Measurements from ENCODE around the gene STPG2. TPM values are rescaled to one million over a fixed set of nuclear protein-coding genes. Genes with fewer than 3 reads are reported as not detected.

STPG2 gene
- total RNA-seq, 2 donors from 2014 or later, result 0.37 to 0.71 TPM

GRCh38 chr4:98000940-98001339 lies 142.3 kb downstream of the STPG2 start:
- no peaks in the 10 kb centered on the region for H3K36me3 ChIP-seq
- TF ChIP-seq, protein P1, sequence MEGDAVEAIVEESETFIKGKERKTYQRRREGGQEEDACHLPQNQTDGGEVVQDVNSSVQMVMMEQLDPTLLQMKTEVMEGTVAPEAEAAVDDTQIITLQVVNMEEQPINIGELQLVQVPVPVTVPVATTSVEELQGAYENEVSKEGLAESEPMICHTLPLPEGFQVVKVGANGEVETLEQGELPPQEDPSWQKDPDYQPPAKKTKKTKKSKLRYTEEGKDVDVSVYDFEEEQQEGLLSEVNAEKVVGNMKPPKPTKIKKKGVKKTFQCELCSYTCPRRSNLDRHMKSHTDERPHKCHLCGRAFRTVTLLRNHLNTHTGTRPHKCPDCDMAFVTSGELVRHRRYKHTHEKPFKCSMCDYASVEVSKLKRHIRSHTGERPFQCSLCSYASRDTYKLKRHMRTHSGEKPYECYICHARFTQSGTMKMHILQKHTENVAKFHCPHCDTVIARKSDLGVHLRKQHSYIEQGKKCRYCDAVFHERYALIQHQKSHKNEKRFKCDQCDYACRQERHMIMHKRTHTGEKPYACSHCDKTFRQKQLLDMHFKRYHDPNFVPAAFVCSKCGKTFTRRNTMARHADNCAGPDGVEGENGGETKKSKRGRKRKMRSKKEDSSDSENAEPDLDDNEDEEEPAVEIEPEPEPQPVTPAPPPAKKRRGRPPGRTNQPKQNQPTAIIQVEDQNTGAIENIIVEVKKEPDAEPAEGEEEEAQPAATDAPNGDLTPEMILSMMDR (IDR thresholded peaks at IDR 0.05), result no peak
- no peaks in the 10 kb centered on the region for H3K27me3 ChIP-seq
- H3K9me3 ChIP-seq, result no peaks in the 10 kb centered on the region
- H3K27ac ChIP-seq, result no peak overlapping the region
- no peaks in the 10 kb centered on the region for H3K4me1 ChIP-seq
- no peak for DNase-seq (ENCODE audit: low spot score)
- no peak overlapping the region for H3K4me3 ChIP-seq

GRCh38 chr4:97998203-97998602 lies 145.1 kb downstream of the STPG2 start:
- Histone ChIP-seq H3K9me3 (peaks cover 0 to under 1% of the 10 kb centered on the region in 2 donors), H3K27ac (no peak overlapping the region), H3K36me3 (no peaks in the 10 kb centered on the region), H3K27me3 (no peaks in the 10 kb centered on the region), H3K4me1 (no peaks in the 10 kb centered on the region), H3K4me3 (no peak overlapping the region)
- no peak for DNase-seq (ENCODE audit: low spot score)
- TF ChIP-seq, protein P1 (IDR thresholded peaks at IDR 0.05), result no peak

DNA sequence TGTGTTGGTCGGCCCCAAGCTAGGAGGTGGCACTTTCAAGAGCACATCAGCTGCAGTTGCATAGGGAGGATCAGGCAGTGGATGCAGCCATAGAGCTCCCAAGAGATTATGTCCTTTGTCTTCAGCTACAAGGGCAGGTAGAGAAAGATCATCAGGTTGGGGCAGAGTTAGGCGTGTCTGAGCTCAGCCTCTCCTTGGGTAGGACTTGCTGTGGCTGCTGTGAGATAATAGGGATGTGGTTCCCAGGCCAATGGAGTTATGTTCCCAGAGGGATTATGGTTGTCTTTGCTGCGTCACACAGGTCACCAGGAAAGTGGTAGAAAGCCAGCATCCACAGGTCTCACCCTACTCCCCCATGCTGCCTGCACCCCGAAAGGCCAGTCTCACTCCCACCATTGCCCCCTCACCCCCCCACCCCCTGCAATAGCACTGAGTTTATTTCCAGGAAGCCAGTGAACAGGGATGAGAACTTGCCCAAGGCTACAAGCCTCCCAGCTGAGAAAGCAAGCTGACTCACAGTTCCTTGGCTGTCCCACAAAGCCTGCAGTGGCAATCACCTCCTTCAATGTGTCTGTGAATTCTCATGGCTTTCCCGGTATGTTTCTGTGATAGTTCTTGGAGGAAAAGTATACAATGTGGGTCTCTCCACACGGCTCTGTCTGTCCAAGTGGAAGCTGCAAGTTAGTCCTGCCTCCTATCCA lies 148.4 kb downstream of the STPG2 start:
- Histone ChIP-seq H3K4me3 (no peak overlapping the region), H3K36me3 (no peaks in the 10 kb centered on the region), H3K27ac (no peak overlapping the region), H3K27me3 (no peaks in the 10 kb centered on the region), H3K4me1 (no peaks in the 10 kb centered on the region), H3K9me3 (peaks cover 0 to 13% of the 10 kb centered on the region in 2 donors)
- DNase-seq (ENCODE audit: low spot score), result no peak
- TF ChIP-seq, protein P1 (IDR thresholded peaks at IDR 0.05), result no peak

- peaks cover 0 to 13% of the 10 kb centered on the region in 2 donors for H3K9me3 ChIP-seq
- no peaks in the 10 kb centered on the region for H3K36me3 ChIP-seq
- TF ChIP-seq, protein P1 (IDR thresholded peaks at IDR 0.05), result no peak
- H3K27ac ChIP-seq, result no peak overlapping the region
- H3K27me3 ChIP-seq, result no peaks in the 10 kb centered on the region
- no peak overlapping the region for H3K4me3 ChIP-seq
- no peak for DNase-seq (ENCODE audit: low spot score)
- H3K4me1 ChIP-seq, result no peaks in the 10 kb centered on the region
Observed at GRCh38 chr4:97990409-97990808, 152.9 kb downstream of the STPG2 start.

GRCh38 chr4:97987019-97987648 lies 156.1 kb downstream of the STPG2 start:
- Histone ChIP-seq H3K27ac (no peak overlapping the region), H3K4me3 (no peak overlapping the region), H3K9me3 (peaks cover 0 to 2% of the 10 kb centered on the region in 2 donors), H3K27me3 (no peaks in the 10 kb centered on the region), H3K4me1 (no peaks in the 10 kb centered on the region), H3K36me3 (no peaks in the 10 kb centered on the region)
- TF ChIP-seq, protein P1 (IDR thresholded peaks at IDR 0.05), result peak in 1 of 2 donors; percentile 48
- no peak for DNase-seq (ENCODE audit: low spot score)
